Tibial nerve (tissue), 3 donors: ENCODE measurements around the gene SLC30A7.

Experiments used
- POLR2A ChIP-seq, 2 donors: fragments of 450-650 bp; IDR thresholded peaks; one replicate each; pipeline ENCODE4 v1.6.1; 2017; ENCODE audit warnings: antibody characterized with exemption in 2 of 2, mild to moderate bottlenecking in 2 of 2, moderate library complexity in 2 of 2
- TF ChIP-seq, protein P1 (sequence below), 5 experiments: fragments of 200-600 bp in 3 of 5; fragments of 450-650 bp in 2 of 5; sonication (generic) in 3 of 5; IDR thresholded peaks; one replicate each; pipeline ENCODE4 v1.5.1; 2016 to 2019; ENCODE audit warnings: antibody characterized with exemption in 5 of 5, mild to moderate bottlenecking in 3 of 5, moderate library complexity in 2 of 5

DNA sequence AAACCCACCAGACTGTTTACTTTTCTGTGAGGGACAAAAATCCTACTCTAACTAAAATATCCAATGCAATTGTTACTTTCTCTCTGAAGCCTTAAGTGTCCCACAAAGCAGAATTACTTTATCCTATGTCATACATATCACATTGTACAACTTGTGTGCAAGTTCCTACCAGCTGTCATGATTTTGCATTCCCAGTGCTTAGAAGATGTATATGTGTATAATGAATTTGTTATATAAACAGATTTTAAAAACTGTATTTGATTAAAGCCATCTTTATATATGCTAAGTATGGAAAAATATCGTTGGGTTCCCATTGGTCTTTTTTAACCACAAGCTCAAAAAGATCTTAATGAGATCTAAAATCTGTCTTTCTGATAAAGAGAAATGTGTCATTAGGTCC is 72.7 kb downstream of the SLC30A7 start:
- TF ChIP-seq, protein P1, sequence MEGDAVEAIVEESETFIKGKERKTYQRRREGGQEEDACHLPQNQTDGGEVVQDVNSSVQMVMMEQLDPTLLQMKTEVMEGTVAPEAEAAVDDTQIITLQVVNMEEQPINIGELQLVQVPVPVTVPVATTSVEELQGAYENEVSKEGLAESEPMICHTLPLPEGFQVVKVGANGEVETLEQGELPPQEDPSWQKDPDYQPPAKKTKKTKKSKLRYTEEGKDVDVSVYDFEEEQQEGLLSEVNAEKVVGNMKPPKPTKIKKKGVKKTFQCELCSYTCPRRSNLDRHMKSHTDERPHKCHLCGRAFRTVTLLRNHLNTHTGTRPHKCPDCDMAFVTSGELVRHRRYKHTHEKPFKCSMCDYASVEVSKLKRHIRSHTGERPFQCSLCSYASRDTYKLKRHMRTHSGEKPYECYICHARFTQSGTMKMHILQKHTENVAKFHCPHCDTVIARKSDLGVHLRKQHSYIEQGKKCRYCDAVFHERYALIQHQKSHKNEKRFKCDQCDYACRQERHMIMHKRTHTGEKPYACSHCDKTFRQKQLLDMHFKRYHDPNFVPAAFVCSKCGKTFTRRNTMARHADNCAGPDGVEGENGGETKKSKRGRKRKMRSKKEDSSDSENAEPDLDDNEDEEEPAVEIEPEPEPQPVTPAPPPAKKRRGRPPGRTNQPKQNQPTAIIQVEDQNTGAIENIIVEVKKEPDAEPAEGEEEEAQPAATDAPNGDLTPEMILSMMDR (IDR thresholded peaks at IDR 0.05), result no peak
- no peak for TF ChIP-seq POLR2A (IDR thresholded peaks at IDR 0.05)
